Measurements from ENCODE around the gene TMEM33.

Gene TMEM33

GRCh38 chr4:41975341-41975740, 40.1 kb downstream of the TMEM33 start:
- Histone ChIP-seq H3K4me1 (ENCODE audit: control insufficient read depth, insufficient read depth, low read length) (no peaks in the 10 kb centered on the region), H3K36me3 (ENCODE audit: control insufficient read depth, insufficient read depth, low read length) (no peaks in the 10 kb centered on the region), H3K4me3 (ENCODE audit: low read length) (no peak overlapping the region), H3K27me3 (ENCODE audit: control insufficient read depth, insufficient read depth, low read length) (no peaks in the 10 kb centered on the region), H3K9me3 (ENCODE audit: control insufficient read depth, insufficient read depth, low read length) (no peaks in the 10 kb centered on the region), H3K27ac (ENCODE audit: low read length) (no peak overlapping the region)
- no CpG with 5 or more reads among the region's 1 CpG for WGBS (ENCODE audit: insufficient coverage, insufficient read length)
- DNase-seq (ENCODE audit: low read depth, low spot score): no peak

DNA sequence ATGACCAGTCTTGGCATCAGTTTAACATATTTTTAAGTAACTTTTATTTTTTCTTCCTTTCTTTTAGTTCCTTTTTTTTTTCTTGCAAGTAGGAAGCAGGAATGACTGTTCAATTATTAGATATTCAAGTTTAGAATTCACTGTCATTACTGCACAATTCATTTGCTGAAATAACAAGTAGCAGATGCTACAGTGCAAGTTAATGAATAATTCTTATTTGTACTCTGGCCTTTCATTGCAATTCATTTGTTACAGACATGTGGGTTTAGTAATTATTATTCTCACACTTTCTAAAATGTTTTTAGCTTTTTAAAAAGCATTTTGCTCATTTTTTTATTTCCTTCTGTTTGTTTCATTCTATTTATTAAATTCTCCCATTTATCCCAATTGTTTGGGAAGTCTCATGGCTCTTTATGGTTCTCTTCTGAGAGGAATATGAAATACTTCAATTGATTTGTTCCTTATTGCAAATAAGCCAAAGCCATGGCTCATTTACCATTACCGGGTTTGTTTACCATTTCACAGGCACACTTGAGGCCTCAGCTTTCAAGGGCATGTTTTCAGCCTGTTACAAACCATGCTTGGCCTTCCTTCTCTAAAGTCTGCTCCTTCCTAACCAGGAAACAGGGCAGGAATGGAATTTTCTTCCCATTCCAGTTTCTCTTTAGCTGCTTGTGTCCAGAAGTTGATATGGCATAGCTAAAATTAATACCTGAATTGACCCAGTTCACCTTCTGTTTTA, 41.7 kb downstream of the TMEM33 start:
- H3K36me3 ChIP-seq (ENCODE audit: control insufficient read depth, insufficient read depth, low read length): no peaks in the 10 kb centered on the region
- WGBS (ENCODE audit: insufficient coverage, insufficient read length): no CpG with 5 or more reads among the region's 1 CpG
- no peaks in the 10 kb centered on the region for H3K9me3 ChIP-seq (ENCODE audit: control insufficient read depth, insufficient read depth, low read length)
- H3K27me3 ChIP-seq (ENCODE audit: control insufficient read depth, insufficient read depth, low read length): no peaks in the 10 kb centered on the region
- H3K27ac ChIP-seq (ENCODE audit: low read length): no peak overlapping the region
- no peak for DNase-seq (ENCODE audit: low read depth, low spot score)
- no peaks in the 10 kb centered on the region for H3K4me1 ChIP-seq (ENCODE audit: control insufficient read depth, insufficient read depth, low read length)
- no peak overlapping the region for H3K4me3 ChIP-seq (ENCODE audit: low read length)

DNA sequence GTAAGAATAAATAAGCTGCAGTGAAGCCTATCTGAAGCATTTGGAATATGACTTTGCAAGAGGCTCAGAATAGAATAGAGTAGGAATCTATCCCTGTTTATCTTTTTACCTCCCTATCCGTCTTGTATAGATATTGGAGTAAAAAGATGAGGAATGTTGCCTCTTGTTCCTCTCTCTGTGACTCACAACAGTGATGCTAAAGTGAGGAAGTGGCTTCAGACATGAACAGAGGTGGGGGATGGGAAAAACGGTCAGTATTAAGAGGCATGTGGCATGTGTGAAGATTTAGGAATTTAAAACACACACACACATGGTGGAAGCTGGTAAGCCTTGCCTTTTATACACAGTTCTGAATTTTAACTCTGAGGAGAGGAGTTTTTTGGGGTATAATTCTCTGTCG, 42.5 kb downstream of the TMEM33 start:
- no peaks in the 10 kb centered on the region for H3K9me3 ChIP-seq (ENCODE audit: control insufficient read depth, insufficient read depth, low read length)
- no peaks in the 10 kb centered on the region for H3K27me3 ChIP-seq (ENCODE audit: control insufficient read depth, insufficient read depth, low read length)
- no peak overlapping the region for H3K4me3 ChIP-seq (ENCODE audit: low read length)
- no peaks in the 10 kb centered on the region for H3K4me1 ChIP-seq (ENCODE audit: control insufficient read depth, insufficient read depth, low read length)
- WGBS (ENCODE audit: insufficient coverage, insufficient read length): no CpG with 5 or more reads among the region's 3 CpGs
- no peak for DNase-seq (ENCODE audit: low read depth, low spot score)
- no peaks in the 10 kb centered on the region for H3K36me3 ChIP-seq (ENCODE audit: control insufficient read depth, insufficient read depth, low read length)
- no peak overlapping the region for H3K27ac ChIP-seq (ENCODE audit: low read length)

GRCh38 chr4:41981456-41981855, 46.2 kb downstream of the TMEM33 start, which contains the start of gene DCAF4L1:
Gene DCAF4L1 (plus strand): TSS chr4:41981756. CDS start chr4:41981793, 37 bp downstream.
- H3K9me3 ChIP-seq (ENCODE audit: control insufficient read depth, insufficient read depth, low read length): no peaks in the 10 kb centered on the region
- peaks cover 4% of the 10 kb centered on the region for H3K4me1 ChIP-seq (ENCODE audit: control insufficient read depth, insufficient read depth, low read length)
- H3K36me3 ChIP-seq (ENCODE audit: control insufficient read depth, insufficient read depth, low read length): no peaks in the 10 kb centered on the region
- no peak for DNase-seq (ENCODE audit: low read depth, low spot score)
- H3K27ac ChIP-seq (ENCODE audit: low read length): no peak within 1 kb of the TSS
- WGBS (ENCODE audit: insufficient coverage, insufficient read length): no CpG with 5 or more reads among the region's 12 CpGs
- no peaks in the 10 kb centered on the region for H3K27me3 ChIP-seq (ENCODE audit: control insufficient read depth, insufficient read depth, low read length)
- H3K4me3 ChIP-seq (ENCODE audit: low read length): no peak within 1 kb of the TSS

DNA sequence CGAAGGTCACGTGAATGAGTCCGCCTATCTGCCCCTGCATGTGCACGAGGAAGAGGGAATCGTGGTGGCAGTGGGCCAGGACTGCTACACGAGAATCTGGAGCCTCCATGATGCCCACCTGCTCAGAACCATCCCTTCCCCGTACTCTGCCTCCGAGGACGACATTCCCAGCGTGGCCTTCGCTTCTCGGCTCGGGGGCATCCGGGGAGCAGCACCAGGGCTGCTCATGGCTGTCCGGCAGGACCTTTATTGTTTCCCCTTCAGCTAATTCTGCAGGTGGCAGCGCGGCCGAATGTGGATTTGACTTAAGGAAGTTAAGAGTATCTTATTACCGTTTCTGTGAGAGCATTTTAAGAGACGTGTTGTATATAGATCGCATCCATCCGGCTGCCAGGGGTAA, 47.5 kb downstream of the TMEM33 start:
- Histone ChIP-seq H3K9me3 (ENCODE audit: control insufficient read depth, insufficient read depth, low read length) (no peaks in the 10 kb centered on the region), H3K36me3 (ENCODE audit: control insufficient read depth, insufficient read depth, low read length) (no peaks in the 10 kb centered on the region), H3K27me3 (ENCODE audit: control insufficient read depth, insufficient read depth, low read length) (no peaks in the 10 kb centered on the region), H3K4me3 (ENCODE audit: low read length) (no peak overlapping the region), H3K4me1 (ENCODE audit: control insufficient read depth, insufficient read depth, low read length) (peaks cover 4% of the 10 kb centered on the region), H3K27ac (ENCODE audit: low read length) (no peak overlapping the region)
- DNase-seq (ENCODE audit: low read depth, low spot score): no peak
- WGBS (ENCODE audit: insufficient coverage, insufficient read length): no CpG with 5 or more reads among the region's 22 CpGs

DNA sequence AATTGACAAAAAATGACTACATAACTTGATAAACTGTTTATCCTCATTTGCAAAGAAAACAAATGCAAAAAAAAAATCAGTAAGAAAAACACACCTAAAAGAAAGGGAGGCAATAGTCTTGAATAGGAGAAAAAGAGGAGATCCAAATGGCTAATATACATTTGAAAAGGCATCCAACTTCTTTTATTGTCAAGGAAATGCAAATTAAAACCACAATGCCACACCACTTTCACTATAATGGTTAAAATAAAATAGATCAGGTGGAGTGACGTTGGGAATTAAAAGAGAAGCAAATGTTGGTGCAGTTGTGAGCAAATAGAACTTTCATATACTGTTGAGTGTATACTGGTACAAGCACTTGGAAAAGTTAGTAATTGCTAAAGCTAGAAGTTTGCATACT, 49.9 kb downstream of the TMEM33 start:
- WGBS (ENCODE audit: insufficient coverage, insufficient read length): no CpG with 5 or more reads among the region's 1 CpG
- no peak overlapping the region for H3K27ac ChIP-seq (ENCODE audit: low read length)
- no peaks in the 10 kb centered on the region for H3K36me3 ChIP-seq (ENCODE audit: control insufficient read depth, insufficient read depth, low read length)
- no peaks in the 10 kb centered on the region for H3K27me3 ChIP-seq (ENCODE audit: control insufficient read depth, insufficient read depth, low read length)
- no peak overlapping the region for H3K4me3 ChIP-seq (ENCODE audit: low read length)
- no peak for DNase-seq (ENCODE audit: low read depth, low spot score)
- peaks cover 4% of the 10 kb centered on the region for H3K4me1 ChIP-seq (ENCODE audit: control insufficient read depth, insufficient read depth, low read length)
- no peaks in the 10 kb centered on the region for H3K9me3 ChIP-seq (ENCODE audit: control insufficient read depth, insufficient read depth, low read length)

- H3K27me3 ChIP-seq (ENCODE audit: control insufficient read depth, insufficient read depth, low read length): no peaks in the 10 kb centered on the region
- no peak for DNase-seq (ENCODE audit: low read depth, low spot score)
- H3K36me3 ChIP-seq (ENCODE audit: control insufficient read depth, insufficient read depth, low read length): no peaks in the 10 kb centered on the region
- no peaks in the 10 kb centered on the region for H3K9me3 ChIP-seq (ENCODE audit: control insufficient read depth, insufficient read depth, low read length)
- WGBS (ENCODE audit: insufficient coverage, insufficient read length): no CpG with 5 or more reads among the region's 12 CpGs
- H3K27ac ChIP-seq (ENCODE audit: low read length): no peak overlapping the region
- H3K4me1 ChIP-seq (ENCODE audit: control insufficient read depth, insufficient read depth, low read length): peaks cover 6% of the 10 kb centered on the region
- peak overlapping the region; percentile 80; the same call in 1 of the 2 replicates for H3K4me3 ChIP-seq (ENCODE audit: low read length)
Observed at GRCh38 chr4:41989994-41990364, 54.8 kb downstream of the TMEM33 start.

DNA sequence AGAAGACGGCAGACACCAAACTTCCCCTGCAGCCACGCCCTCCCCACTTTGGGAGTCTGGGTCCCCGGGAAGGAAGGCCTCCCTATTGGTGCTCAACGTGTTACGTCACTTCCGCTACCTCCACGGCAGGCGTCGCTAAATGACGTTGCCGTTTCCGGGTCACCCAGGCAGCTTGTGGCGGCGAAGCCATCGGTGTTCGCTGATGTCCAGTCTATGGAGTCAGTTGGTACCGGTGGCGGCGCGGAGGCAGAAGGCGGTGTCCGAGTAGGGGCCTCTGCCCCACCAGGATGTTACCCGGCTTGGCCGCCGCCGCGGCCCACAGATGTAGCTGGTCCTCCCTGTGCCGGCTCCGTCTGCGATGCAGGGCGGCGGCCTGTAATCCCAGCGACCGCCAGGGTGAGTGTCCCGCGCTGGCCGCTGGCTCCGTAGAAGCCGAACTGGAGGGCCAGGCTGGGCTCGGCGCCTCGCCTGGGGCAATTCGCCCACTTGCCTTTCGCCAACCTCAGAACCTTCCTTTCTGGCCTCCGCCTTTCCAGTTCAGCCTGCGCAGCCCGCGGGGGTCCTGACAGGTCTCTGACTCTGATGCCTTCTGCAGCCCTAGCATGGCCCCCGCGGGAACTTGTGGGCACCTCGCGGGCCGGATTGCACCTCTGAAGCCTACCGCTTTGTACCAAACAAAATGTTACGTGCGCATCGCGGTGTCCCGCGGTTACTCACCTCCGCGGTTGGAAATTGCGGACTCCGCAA, 55.3 kb downstream of the TMEM33 start, which contains the start of gene SLC30A9:
Gene SLC30A9 (plus strand): TSS at position 166 of the 747 bp plus-strand sequence. CDS start 122 bp downstream, at position 288.
- Histone ChIP-seq H3K9me3 (ENCODE audit: control insufficient read depth, insufficient read depth, low read length) (no peaks in the 10 kb centered on the region), H3K27ac (ENCODE audit: low read length) (no peak within 1 kb of the TSS), H3K4me1 (ENCODE audit: control insufficient read depth, insufficient read depth, low read length) (peaks cover 5% of the 10 kb centered on the region), H3K27me3 (ENCODE audit: control insufficient read depth, insufficient read depth, low read length) (no peaks in the 10 kb centered on the region), H3K4me3 (ENCODE audit: low read length) (peak within 1 kb of the TSS; percentile 80), H3K36me3 (ENCODE audit: control insufficient read depth, insufficient read depth, low read length) (no peaks in the 10 kb centered on the region)
- peak; percentile 92 for DNase-seq (ENCODE audit: low read depth, low spot score)
- WGBS (ENCODE audit: insufficient coverage, insufficient read length): no CpG with 5 or more reads among the region's 64 CpGs

DNA sequence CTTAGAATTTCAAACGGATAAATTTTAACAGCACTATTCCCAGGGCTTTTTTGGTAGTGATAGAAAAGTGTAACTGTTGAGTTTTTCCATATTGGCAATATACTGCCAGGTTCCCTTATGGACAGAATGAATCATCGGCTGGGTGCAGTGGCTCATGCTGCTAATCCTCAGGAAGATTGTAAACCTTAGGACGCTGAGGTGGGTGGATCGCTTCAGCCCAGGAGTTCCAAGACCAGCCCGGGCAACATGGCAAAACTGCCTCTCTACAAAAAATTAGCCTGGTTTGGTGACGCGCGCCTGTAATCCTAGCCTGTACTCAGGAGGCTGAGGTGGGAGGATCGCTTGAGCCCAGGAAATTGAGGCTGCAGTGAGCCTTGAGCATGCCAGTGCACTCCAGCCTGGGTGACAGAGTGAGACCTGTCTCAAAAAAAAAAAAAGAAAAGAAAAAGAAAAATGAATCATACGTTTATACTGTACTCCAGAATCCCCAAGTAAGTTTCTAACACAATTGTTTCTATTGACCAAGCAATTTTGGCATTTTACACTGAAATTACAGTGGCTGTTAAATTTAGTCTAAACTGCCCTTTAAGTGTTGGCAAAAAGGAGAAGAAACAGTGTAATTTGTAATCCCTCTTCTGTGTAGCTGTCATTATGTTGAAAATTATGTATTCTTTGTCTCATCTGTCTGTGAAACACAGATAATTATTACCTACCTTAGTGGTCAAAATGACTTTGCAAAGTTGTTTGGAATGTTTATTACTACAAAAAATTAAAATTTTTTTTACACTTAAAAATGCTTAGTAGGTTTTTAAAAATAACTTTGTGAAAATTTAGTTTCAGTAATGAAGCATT, 56.9 kb downstream of the TMEM33 start:
- DNase-seq (ENCODE audit: low read depth, low spot score): no peak
- Histone ChIP-seq H3K4me1 (ENCODE audit: control insufficient read depth, insufficient read depth, low read length) (peaks cover 2% of the 10 kb centered on the region; the same call in 1 of the 2 replicates), H3K36me3 (ENCODE audit: control insufficient read depth, insufficient read depth, low read length) (no peaks in the 10 kb centered on the region), H3K9me3 (ENCODE audit: control insufficient read depth, insufficient read depth, low read length) (no peaks in the 10 kb centered on the region), H3K27me3 (ENCODE audit: control insufficient read depth, insufficient read depth, low read length) (no peaks in the 10 kb centered on the region), H3K27ac (ENCODE audit: low read length) (no peak overlapping the region), H3K4me3 (ENCODE audit: low read length) (no peak overlapping the region)
- WGBS (ENCODE audit: insufficient coverage, insufficient read length): no CpG with 5 or more reads among the region's 10 CpGs

Data from iPS DF 6.9 (cell line).